Osteoblast (primary cell): ENCODE results near the gene NFATC3. TPM values are rescaled to one million over a fixed set of nuclear protein-coding genes. Genes with fewer than 3 reads are reported as not detected.
A peak's percentile ranks its signal among the peaks of the same experiment; 100 is the strongest.

Source experiments
- DNase-seq: peaks from one replicate; pipeline ENCODE4 v3.0.0; 2011; ENCODE audit warnings: low spot score, mixed read lengths; ENCODE audit not compliant: insufficient read length; ENCODE audit errors: missing footprints
- H2AFZ ChIP-seq: 2 replicates; pipeline ENCODE4 v1.6.0; 2011; ENCODE audit warnings: mild to moderate bottlenecking, low read length
- H3K27ac ChIP-seq: 2 replicates; pipeline ENCODE4 v1.5.1; 2011; ENCODE audit warnings: mild to moderate bottlenecking, low read depth, low read length, moderate library complexity
- H3K27me3 ChIP-seq: 2 replicates; pipeline ENCODE4 v1.6.0; 2012; ENCODE audit warnings: mild to moderate bottlenecking, control low read depth, inconsistent platforms, low read length, moderate library complexity; ENCODE audit not compliant: insufficient read depth
- H3K36me3 ChIP-seq: 2 replicates; pipeline ENCODE4 v1.5.1; 2011; ENCODE audit warnings: mild to moderate bottlenecking, low read length, control low read depth, moderate library complexity; ENCODE audit not compliant: insufficient read depth
- H3K4me1 ChIP-seq: 2 replicates; pipeline ENCODE4 v1.5.1; 2011; ENCODE audit warnings: mild to moderate bottlenecking, low read length, control low read depth, moderate library complexity; ENCODE audit not compliant: insufficient read depth
- H3K4me2 ChIP-seq: 2 replicates; pipeline ENCODE4 v1.6.0; 2011; ENCODE audit warnings: mild to moderate bottlenecking, low read length; ENCODE audit not compliant: insufficient read depth
- H3K4me3 ChIP-seq: fragments of 200-600 bp; sonication (generic); 3 replicates; pipeline ENCODE4 v1.5.1; 2012; ENCODE audit warnings: mild to moderate bottlenecking, low read length, inconsistent platforms; ENCODE audit not compliant: insufficient read depth
- H3K79me2 ChIP-seq: 2 replicates; pipeline ENCODE4 v1.6.0; 2012; ENCODE audit warnings: mild to moderate bottlenecking, low read length, control low read depth, inconsistent platforms; ENCODE audit not compliant: insufficient read depth
- H3K9me3 ChIP-seq: 2 replicates; pipeline ENCODE4 v1.5.1; 2011; ENCODE audit warnings: low read depth, low read length, control low read depth
- H4K20me1 ChIP-seq: 2 replicates; pipeline ENCODE4 v1.6.0; 2012; ENCODE audit warnings: mild to moderate bottlenecking, low read length, control low read depth; ENCODE audit not compliant: insufficient read depth
- total RNA-seq: library from RNA; depleted of rRNA; stranded (reverse); fragments of >200 nt; gene quantifications from 2 replicates; pipeline ENCODE4 v1.2.3, GENCODE V29; 2012
- TF ChIP-seq, protein P1 (sequence below): IDR thresholded peaks from 2 replicates; pipeline ENCODE4 v1.5.1; 2011; ENCODE audit warnings: mild to moderate bottlenecking, low read depth, low read length, moderate library complexity; ENCODE audit errors: extremely low read depth

Gene NFATC3
- total RNA-seq, 1 donor, result 36.2 TPM

DNA sequence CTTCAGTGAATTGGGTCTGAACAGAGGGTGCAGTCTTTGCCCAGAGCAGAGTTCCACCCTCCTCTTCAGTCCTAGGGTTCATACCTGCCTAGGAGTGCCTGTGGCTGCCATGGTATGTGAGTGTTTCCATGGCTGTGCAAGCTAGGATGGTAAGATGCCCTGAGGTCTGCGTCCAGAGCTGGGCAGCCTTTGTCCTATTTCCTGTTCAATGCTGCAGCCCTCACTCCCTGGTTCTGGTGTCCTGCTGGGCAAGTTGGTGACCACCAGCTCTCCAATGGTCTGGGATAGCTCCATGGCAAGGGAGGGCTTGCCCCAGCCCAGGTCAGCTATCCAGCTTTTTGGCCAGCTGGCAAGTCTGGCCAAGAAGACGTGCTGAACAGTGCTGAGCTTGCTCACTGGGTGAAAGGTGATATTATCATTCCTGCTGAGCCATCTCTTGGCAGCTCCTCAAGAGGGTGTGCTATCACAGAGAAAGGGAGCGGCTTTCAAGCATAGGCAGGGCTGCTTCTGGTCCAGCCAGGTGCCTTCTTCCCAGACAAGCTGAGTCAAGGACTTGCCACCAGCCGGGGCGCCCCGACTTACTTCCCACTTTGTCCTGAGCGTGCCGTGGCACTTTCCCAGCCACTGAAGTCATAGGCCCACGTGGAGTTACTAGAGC is 13.0 kb upstream of the NFATC3 start:
- peak; percentile 81 for DNase-seq
- Histone ChIP-seq H2AFZ (no peak overlapping the region), H3K36me3 (peaks cover 41% of the 10 kb centered on the region), H3K9me3 (no peaks in the 10 kb centered on the region), H3K79me2 (no peaks in the 10 kb centered on the region), H4K20me1 (no peaks in the 10 kb centered on the region), H3K4me3 (no peak overlapping the region), H3K27ac (no peak overlapping the region), H3K4me2 (peak overlapping the region; percentile 9), H3K27me3 (no peaks in the 10 kb centered on the region), H3K4me1 (peaks cover 11% of the 10 kb centered on the region)
- TF ChIP-seq, protein P1, sequence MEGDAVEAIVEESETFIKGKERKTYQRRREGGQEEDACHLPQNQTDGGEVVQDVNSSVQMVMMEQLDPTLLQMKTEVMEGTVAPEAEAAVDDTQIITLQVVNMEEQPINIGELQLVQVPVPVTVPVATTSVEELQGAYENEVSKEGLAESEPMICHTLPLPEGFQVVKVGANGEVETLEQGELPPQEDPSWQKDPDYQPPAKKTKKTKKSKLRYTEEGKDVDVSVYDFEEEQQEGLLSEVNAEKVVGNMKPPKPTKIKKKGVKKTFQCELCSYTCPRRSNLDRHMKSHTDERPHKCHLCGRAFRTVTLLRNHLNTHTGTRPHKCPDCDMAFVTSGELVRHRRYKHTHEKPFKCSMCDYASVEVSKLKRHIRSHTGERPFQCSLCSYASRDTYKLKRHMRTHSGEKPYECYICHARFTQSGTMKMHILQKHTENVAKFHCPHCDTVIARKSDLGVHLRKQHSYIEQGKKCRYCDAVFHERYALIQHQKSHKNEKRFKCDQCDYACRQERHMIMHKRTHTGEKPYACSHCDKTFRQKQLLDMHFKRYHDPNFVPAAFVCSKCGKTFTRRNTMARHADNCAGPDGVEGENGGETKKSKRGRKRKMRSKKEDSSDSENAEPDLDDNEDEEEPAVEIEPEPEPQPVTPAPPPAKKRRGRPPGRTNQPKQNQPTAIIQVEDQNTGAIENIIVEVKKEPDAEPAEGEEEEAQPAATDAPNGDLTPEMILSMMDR, result no peak

DNA sequence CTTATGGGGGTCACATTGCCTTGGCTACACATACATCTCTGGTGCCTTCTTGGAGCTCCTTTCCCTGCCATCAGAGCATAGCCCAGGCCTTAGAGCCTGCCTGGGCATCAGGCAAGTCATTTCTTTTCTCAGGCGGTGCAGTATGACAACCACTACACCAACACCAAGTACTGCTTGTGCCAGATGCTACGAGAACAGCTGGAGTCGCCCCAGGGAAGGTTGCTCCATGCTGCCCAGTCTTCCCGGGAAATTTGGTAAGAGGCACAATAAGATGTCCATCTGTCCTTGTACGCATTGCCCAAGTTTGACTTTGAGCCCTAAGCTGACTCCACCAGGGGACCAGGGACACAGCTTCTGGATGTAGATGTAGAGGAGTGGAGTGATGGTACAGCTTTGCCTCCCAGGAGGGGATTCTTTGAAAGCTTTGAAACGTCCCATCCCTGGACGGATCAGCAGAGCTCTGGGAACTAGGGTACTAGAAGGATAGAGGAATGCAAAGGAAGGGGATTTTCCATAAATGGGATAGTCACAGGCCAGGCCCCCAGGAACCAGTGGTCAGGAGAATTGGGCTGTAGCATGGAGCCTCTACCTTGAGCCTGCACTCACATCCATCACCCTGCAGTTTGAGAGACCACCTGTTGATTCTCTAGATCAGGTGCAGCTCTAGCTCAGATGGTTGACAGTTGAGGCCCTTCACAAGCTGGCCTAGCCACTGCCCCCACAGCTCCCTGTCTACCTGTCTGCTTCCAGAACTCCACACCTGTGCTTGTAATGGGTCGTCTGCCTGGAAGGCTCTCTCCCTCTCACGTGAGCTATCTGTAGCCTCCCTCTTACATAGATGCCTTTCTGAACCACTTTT is 11.0 kb upstream of the NFATC3 start:
- H3K79me2 ChIP-seq, result no peaks in the 10 kb centered on the region
- peaks cover 12% of the 10 kb centered on the region for H3K4me1 ChIP-seq
- no peak overlapping the region for H3K27ac ChIP-seq
- H3K4me2 ChIP-seq, result no peak overlapping the region
- no peaks in the 10 kb centered on the region for H3K9me3 ChIP-seq
- TF ChIP-seq, protein P1, result no peak
- H3K27me3 ChIP-seq, result no peaks in the 10 kb centered on the region
- H3K36me3 ChIP-seq, result peaks cover 42% of the 10 kb centered on the region
- DNase-seq, result no peak
- H4K20me1 ChIP-seq, result no peaks in the 10 kb centered on the region
- no peak overlapping the region for H3K4me3 ChIP-seq
- no peak overlapping the region for H2AFZ ChIP-seq

DNA sequence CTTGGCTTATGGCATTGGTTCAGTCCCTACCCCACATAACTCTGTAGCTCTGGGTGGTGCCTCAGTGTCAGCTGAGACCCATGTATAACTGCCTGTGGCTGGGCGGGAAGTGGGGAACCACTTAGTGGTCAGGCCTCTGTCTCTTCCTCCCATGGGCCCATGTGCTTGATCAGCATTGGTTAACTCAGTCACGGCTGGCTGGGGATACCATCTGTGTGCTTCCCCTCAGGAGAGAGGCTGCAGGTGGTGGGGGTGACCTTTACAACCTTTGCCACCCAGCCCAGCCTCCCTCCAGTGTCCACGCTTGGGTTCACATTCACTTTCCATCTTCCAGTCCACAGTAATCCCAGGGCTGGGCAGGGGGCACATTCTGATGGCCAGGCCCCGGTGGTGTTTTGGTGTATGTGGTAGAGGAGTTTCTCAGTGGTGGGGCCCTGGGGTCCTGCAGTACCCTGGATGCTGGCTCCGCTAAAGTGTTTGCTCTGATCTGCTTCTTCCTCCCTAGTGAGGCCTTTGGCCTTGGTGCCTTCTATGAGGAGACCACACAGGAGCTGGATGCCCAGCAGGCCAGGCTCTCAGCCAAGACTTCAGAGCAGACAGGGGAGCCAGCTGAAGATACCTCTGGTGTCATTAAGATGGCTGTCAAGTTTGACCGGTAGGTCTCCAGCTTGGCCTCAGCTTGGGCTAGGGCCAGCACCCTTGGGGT is 10.2 kb upstream of the NFATC3 start:
- H3K4me2 ChIP-seq, result no peak overlapping the region
- no peak overlapping the region for H2AFZ ChIP-seq
- H3K27ac ChIP-seq, result no peak overlapping the region
- peaks cover 41% of the 10 kb centered on the region for H3K36me3 ChIP-seq
- no peaks in the 10 kb centered on the region for H3K27me3 ChIP-seq
- TF ChIP-seq, protein P1, result no peak
- DNase-seq, result no peak
- peaks cover 21% of the 10 kb centered on the region for H3K4me1 ChIP-seq
- H3K79me2 ChIP-seq, result no peaks in the 10 kb centered on the region
- H4K20me1 ChIP-seq, result no peaks in the 10 kb centered on the region
- H3K4me3 ChIP-seq, result no peak overlapping the region
- H3K9me3 ChIP-seq, result no peaks in the 10 kb centered on the region

DNA sequence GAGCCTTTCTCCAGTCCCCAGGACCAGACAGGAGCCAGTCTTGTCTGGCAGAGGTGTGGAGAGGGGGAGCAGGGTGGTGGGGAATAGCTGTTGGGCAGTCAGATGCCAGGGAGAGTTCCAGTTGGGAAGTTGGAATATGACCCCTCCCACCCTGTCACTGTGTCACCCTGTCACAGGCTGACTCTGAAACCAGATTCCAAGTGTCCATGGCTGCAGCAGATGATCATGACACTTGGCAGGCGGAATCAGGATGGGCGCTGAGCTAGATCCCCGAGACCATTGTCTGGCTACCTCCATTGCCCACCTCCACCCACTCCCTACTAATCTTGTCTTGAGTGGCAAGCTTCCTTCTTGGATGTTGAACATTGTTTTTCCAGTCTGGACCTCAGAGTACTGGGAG is 9.2 kb upstream of the NFATC3 start:
- H2AFZ ChIP-seq, result no peak overlapping the region
- H3K4me1 ChIP-seq, result peaks cover 25% of the 10 kb centered on the region
- no peaks in the 10 kb centered on the region for H3K9me3 ChIP-seq
- no peaks in the 10 kb centered on the region for H3K27me3 ChIP-seq
- DNase-seq, result no peak
- H4K20me1 ChIP-seq, result no peaks in the 10 kb centered on the region
- H3K27ac ChIP-seq, result no peak overlapping the region
- peaks cover 35% of the 10 kb centered on the region for H3K36me3 ChIP-seq
- no peak overlapping the region for H3K4me2 ChIP-seq
- no peak overlapping the region for H3K4me3 ChIP-seq
- TF ChIP-seq, protein P1, result no peak
- H3K79me2 ChIP-seq, result no peaks in the 10 kb centered on the region
